HG03521 (cell line): ENCODE measurements around the gene ANKLE2.
A peak's percentile ranks its signal among the peaks of the same experiment; 100 is the strongest.
"Not testable (repeated sequence)": the region's sequence is repeated elsewhere in the genome, so short reads cannot be mapped to it uniquely, and the experiment has no call there.

Source experiments
- ATAC-seq: cut with Tn5 transposase; IDR thresholded peaks from one replicate; pipeline ENCODE4 v1.9.1; 2021; ENCODE audit warnings: mild to moderate bottlenecking, moderate library complexity; ENCODE audit not compliant: unreplicated experiment

Gene ANKLE2

GRCh38 chr12:132694888-132695287, 66.7 kb downstream of the ANKLE2 start:
- ATAC-seq: not testable (repeated sequence)

- ATAC-seq: not testable (repeated sequence)
Measured at GRCh38 chr12:132692030-132692429, 69.6 kb downstream of the ANKLE2 start.

- no peak for ATAC-seq
Measured at GRCh38 chr12:132690112-132690511, 71.5 kb downstream of the ANKLE2 start.

- no peak for ATAC-seq
Measured at GRCh38 chr12:132689227-132689626, 72.4 kb downstream of the ANKLE2 start.

GRCh38 chr12:132687211-132688164, 74.1 kb downstream of the ANKLE2 start, which contains the start of the genes POLE and PXMP2:
Gene POLE, minus strand, starts transcription at chr12:132687342. Its CDS starts 27 bp downstream, at chr12:132687315.
Gene PXMP2, plus strand, starts transcription at chr12:132687587. Its CDS starts 84 bp downstream, at chr12:132687671.
- peak; percentile 86 for ATAC-seq

GRCh38 chr12:132686825-132687210, 74.8 kb downstream of the ANKLE2 start:
- peak; percentile 16 for ATAC-seq

- no peak for ATAC-seq
Measured at GRCh38 chr12:132685400-132685799, 76.2 kb downstream of the ANKLE2 start.

- ATAC-seq: no peak
Measured at GRCh38 chr12:132677492-132677891, 84.1 kb downstream of the ANKLE2 start.

GRCh38 chr12:132675757-132676432, 85.7 kb downstream of the ANKLE2 start:
- ATAC-seq: no peak
